ENCODE data around the gene CEP63. TPM values are rescaled to one million over a fixed set of nuclear protein-coding genes. Genes with fewer than 3 reads are reported as not detected.

CEP63 gene
- total RNA-seq, 4 donors from 2014 or later, result 16.7 to 26.2 (median 22.6) TPM

DNA sequence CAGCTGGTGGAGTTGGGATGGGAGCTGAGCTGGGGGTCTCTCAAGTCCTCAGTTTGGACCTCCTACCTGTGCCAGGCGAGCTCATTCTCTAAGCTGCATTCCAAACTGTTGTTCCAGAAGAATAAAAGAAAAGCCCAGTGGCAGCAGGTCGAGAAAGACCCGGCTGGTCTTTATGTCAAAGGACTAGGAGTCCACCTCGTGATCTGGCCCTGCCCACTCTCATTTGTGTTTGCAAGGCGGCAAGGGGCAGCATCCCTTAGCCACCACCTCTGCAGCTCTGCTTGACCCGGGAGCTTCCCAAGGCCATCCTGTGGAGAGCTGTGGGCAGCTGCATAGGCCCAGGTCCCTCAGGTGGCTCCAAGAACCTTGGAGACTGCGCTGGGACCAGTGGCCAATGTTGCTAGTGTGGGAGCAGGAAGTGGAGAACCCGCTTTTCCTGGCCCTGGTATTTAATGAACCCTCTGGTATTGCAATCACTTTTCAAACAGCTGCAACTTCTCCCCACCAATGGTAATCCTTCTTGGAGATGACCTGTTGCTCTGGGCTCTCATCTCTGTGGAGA lies 134.1 kb downstream of the CEP63 start:
- intact Hi-C loops (cut with DNase I), result no loop called here
- Histone ChIP-seq H3K27ac (replicated peaks in 1 of 4) (no peak overlapping the region), H3K9me3 (no peaks in the 10 kb centered on the region), H3K4me1 (no peaks in the 10 kb centered on the region), H3K36me3 (peaks cover 0 to 28% (median 3%) of the 10 kb centered on the region in 4 donors), H3K4me3 (no peak overlapping the region), H3K27me3 (no peaks in the 10 kb centered on the region)
- 86% methylated on average over 6 of the region's 8 CpGs for WGBS
- TF ChIP-seq, protein P1, sequence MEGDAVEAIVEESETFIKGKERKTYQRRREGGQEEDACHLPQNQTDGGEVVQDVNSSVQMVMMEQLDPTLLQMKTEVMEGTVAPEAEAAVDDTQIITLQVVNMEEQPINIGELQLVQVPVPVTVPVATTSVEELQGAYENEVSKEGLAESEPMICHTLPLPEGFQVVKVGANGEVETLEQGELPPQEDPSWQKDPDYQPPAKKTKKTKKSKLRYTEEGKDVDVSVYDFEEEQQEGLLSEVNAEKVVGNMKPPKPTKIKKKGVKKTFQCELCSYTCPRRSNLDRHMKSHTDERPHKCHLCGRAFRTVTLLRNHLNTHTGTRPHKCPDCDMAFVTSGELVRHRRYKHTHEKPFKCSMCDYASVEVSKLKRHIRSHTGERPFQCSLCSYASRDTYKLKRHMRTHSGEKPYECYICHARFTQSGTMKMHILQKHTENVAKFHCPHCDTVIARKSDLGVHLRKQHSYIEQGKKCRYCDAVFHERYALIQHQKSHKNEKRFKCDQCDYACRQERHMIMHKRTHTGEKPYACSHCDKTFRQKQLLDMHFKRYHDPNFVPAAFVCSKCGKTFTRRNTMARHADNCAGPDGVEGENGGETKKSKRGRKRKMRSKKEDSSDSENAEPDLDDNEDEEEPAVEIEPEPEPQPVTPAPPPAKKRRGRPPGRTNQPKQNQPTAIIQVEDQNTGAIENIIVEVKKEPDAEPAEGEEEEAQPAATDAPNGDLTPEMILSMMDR (IDR thresholded peaks at IDR 0.05), result no peak
- TF ChIP-seq POLR2A (IDR thresholded peaks at IDR 0.05; ENCODE audit: low read depth) (no peak), POLR2AphosphoS5 (IDR thresholded peaks at IDR 0.05) (no peak), EP300 (IDR thresholded peaks at IDR 0.05) (no peak)
- DNase-seq (ENCODE audit: extremely low spot score), result no peak

DNA sequence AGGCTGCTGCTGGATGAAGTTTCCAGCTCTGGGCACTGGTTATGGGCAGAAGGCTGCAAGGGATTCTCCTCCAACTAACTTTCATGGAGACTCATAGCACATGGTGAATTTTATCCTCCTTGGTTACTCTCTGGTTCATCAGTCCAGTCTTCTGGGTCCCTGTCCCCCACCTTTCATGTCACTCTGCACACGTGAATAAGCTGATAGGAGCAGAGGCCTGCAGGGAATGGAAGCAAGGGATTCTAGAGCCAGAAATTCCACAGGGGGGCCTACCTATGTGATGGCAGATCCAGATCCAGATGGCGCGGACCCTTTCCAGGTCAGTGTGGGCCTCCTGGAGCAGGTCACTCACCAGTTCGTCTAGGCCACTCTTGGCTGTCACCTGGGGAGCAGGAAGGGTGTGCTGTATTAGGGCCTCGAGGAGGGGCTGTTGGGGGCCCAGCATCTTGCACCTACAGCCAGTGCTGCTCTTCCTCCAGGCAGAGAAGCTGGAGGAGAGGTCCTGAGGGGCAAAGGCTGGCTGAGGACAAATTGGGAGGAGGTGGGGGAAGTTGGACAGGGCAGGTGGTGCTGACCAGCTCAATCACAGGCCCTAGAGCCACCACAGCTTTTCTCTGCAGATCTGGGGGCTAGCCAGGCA lies 134.7 kb downstream of the CEP63 start:
- 88% methylated on average over 4 of the region's 5 CpGs for WGBS
- Histone ChIP-seq H3K27me3 (no peaks in the 10 kb centered on the region), H3K9me3 (no peaks in the 10 kb centered on the region), H3K27ac (replicated peaks in 1 of 4) (no peak overlapping the region), H3K4me1 (no peaks in the 10 kb centered on the region), H3K4me3 (no peak overlapping the region), H3K36me3 (peaks cover 0 to 26% (median 3%) of the 10 kb centered on the region in 4 donors)
- TF ChIP-seq POLR2A (IDR thresholded peaks at IDR 0.05; ENCODE audit: low read depth) (no peak), POLR2AphosphoS5 (IDR thresholded peaks at IDR 0.05) (no peak), EP300 (IDR thresholded peaks at IDR 0.05) (no peak)
- TF ChIP-seq, protein P1 (IDR thresholded peaks at IDR 0.05), result no peak
- DNase-seq (ENCODE audit: extremely low spot score), result no peak
- intact Hi-C loops (cut with DNase I), result no loop called here

DNA sequence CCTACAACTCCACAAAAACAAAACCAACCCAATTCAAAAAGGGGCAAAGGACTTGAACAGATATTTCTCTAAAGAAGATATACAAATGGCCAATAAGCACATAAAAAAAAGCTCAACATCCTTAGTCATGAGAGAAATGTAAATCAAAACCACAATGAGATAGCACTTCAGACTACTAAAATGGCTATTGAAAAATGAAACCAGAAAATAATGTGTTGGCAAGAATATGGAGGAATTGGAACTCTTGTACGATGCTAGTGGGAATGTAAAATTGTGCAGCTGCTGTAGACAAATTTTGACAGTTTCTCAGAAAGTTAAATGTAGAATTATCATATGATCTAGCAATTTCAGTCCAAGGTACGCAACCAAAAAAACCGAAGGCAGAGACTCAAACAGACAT lies 136.0 kb downstream of the CEP63 start:
- Histone ChIP-seq H3K9me3 (no peaks in the 10 kb centered on the region), H3K27me3 (no peaks in the 10 kb centered on the region), H3K27ac (replicated peaks in 1 of 4) (no peak overlapping the region), H3K4me1 (no peaks in the 10 kb centered on the region), H3K36me3 (peaks cover 0 to 29% (median 3%) of the 10 kb centered on the region in 4 donors), H3K4me3 (no peak overlapping the region)
- WGBS, result 61% methylated on average over 3 of the region's 3 CpGs
- no peak for DNase-seq (ENCODE audit: extremely low spot score)
- TF ChIP-seq, protein P1 (IDR thresholded peaks at IDR 0.05), result no peak
- no peak for TF ChIP-seq EP300 (IDR thresholded peaks at IDR 0.05)
- no peak for TF ChIP-seq POLR2AphosphoS5 (IDR thresholded peaks at IDR 0.05)
- TF ChIP-seq POLR2A (IDR thresholded peaks at IDR 0.05; ENCODE audit: low read depth), result no peak
- intact Hi-C loops (cut with DNase I), result no loop called here

DNA sequence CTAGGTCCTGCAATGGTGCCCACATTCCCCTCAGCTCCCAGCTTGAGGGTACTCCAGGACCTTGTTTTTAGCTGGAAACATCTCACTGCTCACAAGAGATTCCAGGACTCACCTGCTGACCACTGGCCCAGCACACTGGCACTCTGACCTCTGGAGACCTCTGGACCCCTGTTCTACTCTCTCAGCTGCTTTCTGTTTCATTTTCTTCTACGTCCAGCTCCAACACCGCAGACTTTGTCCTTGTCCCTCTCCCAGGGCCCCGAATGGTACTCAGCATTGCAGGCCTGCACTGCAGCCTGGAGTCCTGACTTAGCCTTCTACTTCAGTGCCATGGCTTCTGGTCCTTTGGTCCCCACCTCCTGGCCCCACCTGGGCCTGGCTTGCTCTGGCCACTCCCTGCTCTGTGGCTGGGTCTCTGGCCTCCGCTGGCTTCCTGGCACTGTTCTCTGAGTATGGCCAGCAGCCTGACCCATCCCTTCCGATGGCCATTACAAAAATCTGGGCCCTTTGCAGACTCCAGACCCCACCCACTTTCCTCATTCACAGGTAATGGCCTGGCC lies 137.0 kb downstream of the CEP63 start:
- Histone ChIP-seq H3K9me3 (no peaks in the 10 kb centered on the region), H3K27ac (replicated peaks in 1 of 4) (no peak overlapping the region), H3K36me3 (peaks cover 0 to 35% (median 3%) of the 10 kb centered on the region in 4 donors), H3K4me3 (no peak overlapping the region), H3K27me3 (no peaks in the 10 kb centered on the region), H3K4me1 (no peaks in the 10 kb centered on the region)
- DNase-seq (ENCODE audit: extremely low spot score), result no peak
- 74% methylated on average over 5 of the region's 5 CpGs for WGBS
- no peak for TF ChIP-seq POLR2AphosphoS5 (IDR thresholded peaks at IDR 0.05)
- TF ChIP-seq POLR2A (IDR thresholded peaks at IDR 0.05; ENCODE audit: low read depth), result no peak
- no peak for TF ChIP-seq EP300 (IDR thresholded peaks at IDR 0.05)
- TF ChIP-seq, protein P1 (IDR thresholded peaks at IDR 0.05), result no peak
- intact Hi-C loops (cut with DNase I), result no loop called here
